H1 (cell line): ENCODE results near the gene BEST1.

Experiments
- CHD1 ChIP-seq: IDR thresholded peaks from 2 replicates; pipeline ENCODE4 v1.6.1; 2012; ENCODE audit warnings: low read depth, low read length, improper control_type of control experiment
- CHD2 ChIP-seq: IDR thresholded peaks from 2 replicates; pipeline ENCODE4 v1.6.1; 2012; ENCODE audit warnings: low read length, improper control_type of control experiment
- EZH2 ChIP-seq: fragments of 200-600 bp; sonication (generic); IDR thresholded peaks from 2 replicates; pipeline ENCODE4 v1.7.1; 2012; ENCODE audit warnings: low read depth, mild to moderate bottlenecking, moderate library complexity, low read length, inconsistent platforms; ENCODE audit not compliant: severe bottlenecking
- HDAC2 ChIP-seq, 2 experiments: fragments of 300-600 bp in 1 of 2; sonication (generic) in 1 of 2; IDR thresholded peaks; 2 replicates each; pipeline ENCODE4 v1.6.1; 2011 to 2012; ENCODE audit warnings: low read depth in 2 of 2, low read length in 2 of 2, mild to moderate bottlenecking in 2 of 2, moderate library complexity in 2 of 2, borderline replicate concordance in 1 of 2, inconsistent platforms in 1 of 2
- POLR2A ChIP-seq, 2 experiments: IDR thresholded peaks; 1 replicate in 1 of 2; 2 replicates in 1 of 2; pipeline ENCODE4 v1.6.1; 2011; ENCODE audit warnings: low read depth in 2 of 2, low read length in 2 of 2, mild to moderate bottlenecking in 2 of 2; ENCODE audit errors: control extremely low read depth in 1 of 2
- ZNF274 ChIP-seq: IDR thresholded peaks from 2 replicates; pipeline ENCODE4 v1.7.0; 2012; ENCODE audit warnings: low read length, borderline replicate concordance; ENCODE audit errors: extremely low read depth
- TF ChIP-seq, protein P1 (sequence below): IDR thresholded peaks from 2 replicates; pipeline ENCODE4 v1.6.1; 2012; ENCODE audit warnings: inconsistent platforms
- TF ChIP-seq, protein P2 (sequence below), 3 experiments: IDR thresholded peaks; 1 replicate in 2 of 3; 2 replicates in 1 of 3; pipeline versions ENCODE4 v1.5.1 to v1.6.1; 2011; ENCODE audit warnings: low read length in 3 of 3, mild to moderate bottlenecking in 3 of 3, inconsistent platforms in 2 of 3, low read depth in 1 of 3, moderate library complexity in 1 of 3; ENCODE audit not compliant: insufficient read depth in 1 of 3; ENCODE audit errors: control extremely low read depth in 1 of 3

DNA sequence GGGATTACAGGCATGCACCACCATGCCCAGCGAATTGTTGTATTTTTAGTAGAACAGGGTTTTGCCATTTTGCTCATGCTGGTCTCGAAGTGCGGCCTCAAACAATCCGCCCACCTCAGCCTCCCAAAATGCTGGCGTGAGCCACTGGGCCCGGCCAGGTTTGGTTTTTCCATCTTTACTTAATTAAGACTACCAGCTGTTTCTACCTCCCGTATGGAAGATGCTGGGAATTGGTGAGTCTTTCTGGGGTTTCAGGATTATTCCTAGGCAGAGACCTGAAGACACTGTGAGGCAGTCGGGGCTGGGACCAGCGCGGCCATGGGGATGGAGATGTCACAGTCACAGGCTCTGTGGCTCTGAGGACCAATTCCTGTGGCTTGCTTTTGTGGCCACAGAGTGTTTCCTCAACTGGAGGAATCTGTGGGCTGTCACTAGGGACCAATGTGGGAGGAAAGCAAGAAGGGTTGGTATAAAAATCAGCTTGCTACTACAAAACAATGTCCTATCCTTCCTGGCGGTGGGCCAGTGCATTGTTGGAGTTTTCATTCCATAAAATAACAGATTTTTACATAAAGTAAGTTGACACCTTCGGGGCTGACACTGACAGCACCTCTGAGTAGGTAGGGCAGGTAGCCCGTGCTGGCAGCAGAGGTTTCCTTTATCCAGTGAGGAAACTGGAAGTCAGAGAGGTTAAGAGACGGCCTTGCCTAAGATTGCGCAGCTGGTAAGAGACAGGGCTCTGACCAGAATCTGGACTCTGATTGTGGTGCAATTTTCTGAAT, 25.7 kb downstream of the BEST1 start:
- TF ChIP-seq, protein P1, sequence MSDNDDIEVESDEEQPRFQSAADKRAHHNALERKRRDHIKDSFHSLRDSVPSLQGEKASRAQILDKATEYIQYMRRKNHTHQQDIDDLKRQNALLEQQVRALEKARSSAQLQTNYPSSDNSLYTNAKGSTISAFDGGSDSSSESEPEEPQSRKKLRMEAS, result no peak
- TF ChIP-seq EZH2, result no peak
- TF ChIP-seq, protein P2, sequence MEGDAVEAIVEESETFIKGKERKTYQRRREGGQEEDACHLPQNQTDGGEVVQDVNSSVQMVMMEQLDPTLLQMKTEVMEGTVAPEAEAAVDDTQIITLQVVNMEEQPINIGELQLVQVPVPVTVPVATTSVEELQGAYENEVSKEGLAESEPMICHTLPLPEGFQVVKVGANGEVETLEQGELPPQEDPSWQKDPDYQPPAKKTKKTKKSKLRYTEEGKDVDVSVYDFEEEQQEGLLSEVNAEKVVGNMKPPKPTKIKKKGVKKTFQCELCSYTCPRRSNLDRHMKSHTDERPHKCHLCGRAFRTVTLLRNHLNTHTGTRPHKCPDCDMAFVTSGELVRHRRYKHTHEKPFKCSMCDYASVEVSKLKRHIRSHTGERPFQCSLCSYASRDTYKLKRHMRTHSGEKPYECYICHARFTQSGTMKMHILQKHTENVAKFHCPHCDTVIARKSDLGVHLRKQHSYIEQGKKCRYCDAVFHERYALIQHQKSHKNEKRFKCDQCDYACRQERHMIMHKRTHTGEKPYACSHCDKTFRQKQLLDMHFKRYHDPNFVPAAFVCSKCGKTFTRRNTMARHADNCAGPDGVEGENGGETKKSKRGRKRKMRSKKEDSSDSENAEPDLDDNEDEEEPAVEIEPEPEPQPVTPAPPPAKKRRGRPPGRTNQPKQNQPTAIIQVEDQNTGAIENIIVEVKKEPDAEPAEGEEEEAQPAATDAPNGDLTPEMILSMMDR (IDR thresholded peaks at IDR 0.05; ENCODE audit: control extremely low read depth in 1 of 3, insufficient read depth in 1 of 3, low read depth in 1 of 3, low read length in 3 of 3), result no peak
- TF ChIP-seq CHD1, result no peak
- no peak for TF ChIP-seq CHD2
- no peak for TF ChIP-seq POLR2A (IDR thresholded peaks at IDR 0.05; ENCODE audit: control extremely low read depth in 1 of 2, low read depth in 2 of 2, low read length in 2 of 2)
- no peak for TF ChIP-seq HDAC2 (IDR thresholded peaks at IDR 0.05; ENCODE audit: borderline replicate concordance in 1 of 2, low read depth in 2 of 2, low read length in 2 of 2)
- TF ChIP-seq ZNF274, result no peak
